GM19397 (cell line): ENCODE results near the gene TUBGCP4.
A peak's percentile ranks its signal among the peaks of the same experiment; 100 is the strongest.
"Not testable (repeated sequence)": the region's sequence is repeated elsewhere in the genome, so short reads cannot be mapped to it uniquely, and the experiment has no call there.

Experiments used
- ATAC-seq: cut with Tn5 transposase; IDR thresholded peaks from one replicate; pipeline ENCODE4 v1.9.1; 2021; ENCODE audit warnings: mild to moderate bottlenecking, moderate library complexity; ENCODE audit not compliant: unreplicated experiment

Gene TUBGCP4, protein sequence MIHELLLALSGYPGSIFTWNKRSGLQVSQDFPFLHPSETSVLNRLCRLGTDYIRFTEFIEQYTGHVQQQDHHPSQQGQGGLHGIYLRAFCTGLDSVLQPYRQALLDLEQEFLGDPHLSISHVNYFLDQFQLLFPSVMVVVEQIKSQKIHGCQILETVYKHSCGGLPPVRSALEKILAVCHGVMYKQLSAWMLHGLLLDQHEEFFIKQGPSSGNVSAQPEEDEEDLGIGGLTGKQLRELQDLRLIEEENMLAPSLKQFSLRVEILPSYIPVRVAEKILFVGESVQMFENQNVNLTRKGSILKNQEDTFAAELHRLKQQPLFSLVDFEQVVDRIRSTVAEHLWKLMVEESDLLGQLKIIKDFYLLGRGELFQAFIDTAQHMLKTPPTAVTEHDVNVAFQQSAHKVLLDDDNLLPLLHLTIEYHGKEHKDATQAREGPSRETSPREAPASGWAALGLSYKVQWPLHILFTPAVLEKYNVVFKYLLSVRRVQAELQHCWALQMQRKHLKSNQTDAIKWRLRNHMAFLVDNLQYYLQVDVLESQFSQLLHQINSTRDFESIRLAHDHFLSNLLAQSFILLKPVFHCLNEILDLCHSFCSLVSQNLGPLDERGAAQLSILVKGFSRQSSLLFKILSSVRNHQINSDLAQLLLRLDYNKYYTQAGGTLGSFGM

GRCh38 chr15:43370975-43371974, at the start of gene TUBGCP4, which contains the start of gene ZSCAN29:
TUBGCP4 (plus strand) TSS chr15:43371101; CDS start chr15:43371355, 254 bp downstream.
ZSCAN29 (minus strand) TSS chr15:43371043; CDS start chr15:43369913, 1,130 bp downstream.
- peak; percentile 80 for ATAC-seq

DNA sequence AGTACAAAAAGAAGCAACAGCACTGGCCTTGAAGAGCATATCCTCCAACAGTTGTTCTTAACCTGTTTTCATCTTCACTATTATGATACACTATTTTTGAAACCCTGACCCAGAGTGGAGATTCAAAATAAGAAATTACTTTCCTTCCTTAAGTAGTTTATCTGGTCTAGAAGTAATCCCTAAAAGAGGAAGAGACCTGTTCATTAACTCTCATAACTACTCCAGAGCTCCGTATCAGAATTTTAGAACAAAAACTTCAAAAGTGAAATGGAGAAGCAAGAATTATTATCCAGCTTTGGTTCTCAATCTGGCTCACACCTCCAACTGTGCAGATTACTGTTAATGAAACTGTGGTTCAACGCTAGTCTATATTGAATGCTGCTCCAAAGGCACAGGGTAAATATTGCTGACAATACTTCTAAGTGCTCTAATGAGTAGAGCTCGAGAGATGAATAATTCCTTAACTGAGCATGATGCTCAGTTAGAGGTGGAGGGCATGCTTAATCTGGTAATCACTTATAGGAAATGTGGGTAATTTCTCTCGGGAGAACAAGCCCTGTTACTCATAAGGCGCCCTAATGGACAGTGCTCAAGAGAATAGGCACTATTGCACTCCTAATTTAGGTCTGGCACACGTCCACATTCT, 45.7 kb upstream of the TUBGCP4 start:
- ATAC-seq: no peak

DNA sequence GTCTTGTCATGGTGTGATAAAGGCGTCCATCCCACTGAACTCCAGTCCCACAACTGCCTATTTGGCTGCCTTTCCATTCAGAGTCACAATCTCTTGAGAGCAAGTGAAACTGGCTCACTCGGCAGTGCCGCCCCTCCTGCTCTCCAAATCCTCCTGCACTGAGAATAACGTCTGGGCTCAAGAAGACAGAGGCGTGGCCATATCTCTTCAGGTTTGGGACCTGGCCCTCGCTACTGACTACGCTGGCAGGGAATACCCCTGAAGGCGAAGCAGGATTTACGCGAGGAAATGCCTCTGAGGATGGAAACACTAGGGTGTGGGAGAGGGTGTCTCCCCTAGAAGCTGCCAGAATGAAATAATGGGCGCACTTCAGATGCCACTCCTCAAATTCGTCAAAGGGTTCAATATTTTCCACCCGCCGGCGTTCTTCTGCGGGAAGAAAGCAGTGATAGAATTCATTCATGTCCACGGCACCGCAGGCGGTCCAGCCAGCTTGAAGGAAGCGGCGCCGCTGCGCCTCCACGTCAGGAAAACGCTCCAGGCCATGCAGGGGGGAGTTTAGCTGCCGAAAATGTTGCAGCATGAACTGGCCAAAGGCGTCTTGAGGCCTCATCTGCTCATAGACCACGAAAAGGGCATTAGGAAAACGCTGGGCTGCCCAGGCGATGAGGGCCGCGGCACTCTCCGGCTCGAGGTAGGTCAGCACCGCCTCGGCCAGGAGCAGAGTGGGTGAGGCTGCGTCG, 41.5 kb upstream of the TUBGCP4 start:
- ATAC-seq: no peak

GRCh38 chr15:43329960-43330779, 40.7 kb upstream of the TUBGCP4 start, which contains the start of gene LCMT2:
LCMT2 (minus strand) TSS chr15:43330573; CDS start chr15:43330489, 84 bp downstream.
- peak; percentile 84 for ATAC-seq

DNA sequence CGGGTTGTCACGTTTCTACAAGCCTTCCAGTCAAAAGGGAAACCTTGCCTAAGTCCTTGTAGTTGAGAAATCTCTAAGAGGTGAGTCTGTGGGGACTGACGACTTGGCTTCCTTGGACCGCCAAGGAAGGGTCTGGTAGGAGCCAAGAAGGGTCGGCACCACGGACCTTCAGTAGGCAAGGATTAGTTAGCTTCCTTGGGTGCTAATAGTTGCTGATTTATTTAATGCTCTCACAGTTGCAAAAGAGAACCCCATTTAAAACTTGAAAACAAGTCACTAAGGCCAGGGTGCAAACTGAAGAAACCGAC, 40.2 kb upstream of the TUBGCP4 start:
- peak; percentile 25 for ATAC-seq

DNA sequence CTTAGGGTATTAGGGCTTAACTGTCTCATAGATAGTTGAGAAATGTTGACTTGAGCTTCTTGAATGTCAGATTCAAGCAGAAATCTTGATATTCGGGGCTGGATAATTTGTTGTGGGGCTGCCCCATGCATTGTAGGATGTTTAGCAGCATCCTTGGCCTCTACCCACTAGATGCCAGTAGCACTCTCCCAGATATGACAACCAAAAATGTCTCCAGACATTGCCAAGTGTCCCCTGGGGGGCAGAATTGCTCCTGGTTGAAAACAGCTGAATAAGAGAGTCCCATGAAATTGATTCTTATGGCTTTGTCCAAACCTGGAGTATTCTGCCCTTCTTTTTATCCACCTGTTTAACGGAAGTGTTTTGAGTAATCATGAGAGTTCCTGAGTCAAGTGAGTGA, 24.6 kb upstream of the TUBGCP4 start:
- ATAC-seq: no peak

- no peak for ATAC-seq
These were observed 23.8 kb upstream of the TUBGCP4 start for GRCh38 chr15:43347114-43347513.

DNA sequence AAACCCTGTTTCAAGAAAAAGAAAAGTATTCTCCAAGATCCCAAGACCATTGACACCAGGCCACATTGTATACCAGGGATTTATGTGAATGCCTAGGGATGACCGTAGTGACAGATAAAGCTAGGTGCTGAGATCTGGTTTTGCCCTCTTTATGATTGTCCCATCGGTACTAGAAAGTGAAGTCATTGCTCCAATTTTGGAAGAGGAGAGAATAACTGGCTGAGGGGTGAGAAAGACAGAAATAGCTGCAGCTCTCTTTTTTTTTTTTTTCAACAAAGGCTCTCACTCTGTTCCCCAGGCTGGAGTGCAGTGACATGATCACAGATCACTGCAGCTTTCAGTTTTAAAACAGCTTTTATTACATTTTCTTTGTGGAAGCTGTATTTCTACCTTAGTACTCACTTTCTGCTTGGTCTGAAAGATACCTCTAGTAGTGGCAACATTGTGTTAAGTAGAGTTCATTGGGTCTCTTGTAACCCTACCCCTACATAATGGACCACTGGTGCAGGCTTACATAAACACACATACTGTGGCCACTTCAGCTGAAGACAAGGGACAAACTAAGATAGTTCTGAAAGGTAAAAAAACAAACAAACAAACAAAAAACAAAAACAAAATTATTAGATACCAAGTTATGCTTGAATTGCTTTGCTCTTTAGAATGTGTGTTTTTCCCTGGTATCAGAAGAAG, 18.1 kb upstream of the TUBGCP4 start:
- ATAC-seq: no peak

DNA sequence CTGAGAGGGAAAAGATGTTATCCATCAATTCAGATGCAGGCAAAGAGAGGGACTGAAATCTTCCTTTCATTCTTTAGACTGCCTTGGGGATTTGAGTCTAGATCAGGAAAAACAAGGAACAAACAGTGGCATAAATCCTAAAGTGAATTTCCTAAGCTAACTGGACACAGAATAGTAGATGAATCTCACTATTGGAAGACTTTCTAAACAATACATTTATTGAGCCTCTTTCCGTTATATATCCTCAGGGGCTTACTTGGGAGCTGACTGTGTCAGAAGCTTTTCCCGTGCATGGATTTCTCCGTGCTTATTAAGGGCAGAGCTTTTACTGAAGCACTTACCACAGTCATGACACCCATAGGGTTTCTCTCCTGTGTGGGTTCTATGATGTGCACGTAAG, 10.1 kb upstream of the TUBGCP4 start:
- no peak for ATAC-seq

- ATAC-seq: no peak
These were observed 9.5 kb upstream of the TUBGCP4 start for GRCh38 chr15:43361313-43361903.

GRCh38 chr15:43370310-43370974, 459 bp upstream of the TUBGCP4 start:
- peak; percentile 42 for ATAC-seq

- no peak for ATAC-seq
These were observed 5.3 kb downstream of the TUBGCP4 start for GRCh38 chr15:43376017-43376705.

DNA sequence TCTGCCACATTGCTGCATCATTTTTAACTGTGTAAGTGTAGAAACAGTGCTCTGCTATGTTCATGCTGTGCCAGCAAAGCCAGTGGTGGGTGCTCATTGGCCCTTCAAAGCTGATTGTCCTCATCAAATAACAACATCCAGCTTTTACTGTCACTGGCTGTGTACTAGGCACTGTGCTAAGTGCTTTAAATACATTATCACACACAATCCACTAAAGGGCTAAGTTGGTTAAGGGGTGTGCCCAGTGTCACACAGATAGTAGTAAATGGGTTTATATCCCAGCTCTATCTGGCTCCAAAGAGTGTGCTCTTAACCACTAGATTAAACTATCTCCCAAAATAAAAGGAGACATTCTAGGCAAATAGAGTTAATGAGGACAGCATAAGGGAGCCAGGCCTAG, 7.7 kb downstream of the TUBGCP4 start:
- no peak for ATAC-seq

- no peak for ATAC-seq
These were observed 11.4 kb downstream of the TUBGCP4 start for GRCh38 chr15:43382310-43382709.

GRCh38 chr15:43383070-43383469, 12.2 kb downstream of the TUBGCP4 start:
- ATAC-seq: no peak

DNA sequence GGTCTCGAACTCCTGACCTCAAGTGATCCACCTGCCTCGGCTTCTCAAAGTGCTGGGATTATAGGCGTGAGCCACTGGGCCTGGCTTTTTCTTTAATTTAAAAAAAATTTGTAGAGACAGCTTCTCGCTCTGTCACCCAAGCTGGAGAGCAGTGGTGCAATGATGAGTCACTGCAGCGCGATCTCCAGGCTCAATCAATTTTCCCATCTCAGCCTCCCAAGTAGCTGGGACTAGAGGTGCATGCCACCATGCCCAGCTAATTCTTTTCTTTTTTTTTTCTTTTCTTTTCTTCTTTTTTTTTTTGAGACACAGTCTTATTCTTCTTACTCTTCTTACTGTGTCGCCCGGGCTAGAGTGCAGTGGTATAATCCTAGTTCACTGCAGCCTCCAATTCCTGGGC, 19.8 kb downstream of the TUBGCP4 start:
- ATAC-seq: no peak

GRCh38 chr15:43393592-43393991, 22.7 kb downstream of the TUBGCP4 start:
- not testable (repeated sequence) for ATAC-seq
